Lower leg skin (tissue), 3 donors: ENCODE results near the gene PDE6B.

Experiments used
- CTCF ChIP-seq, 3 donors: fragments of 450-650 bp; IDR thresholded peaks; one replicate each; pipeline ENCODE4 v1.5.1; 2016; ENCODE audit warnings: antibody characterized with exemption in 3 of 3, mild to moderate bottlenecking in 3 of 3, moderate library complexity in 2 of 3
- POLR2A ChIP-seq, 2 donors: fragments of 450-650 bp; IDR thresholded peaks; one replicate each; pipeline ENCODE4 v1.6.1; 2016 to 2017; ENCODE audit warnings: antibody characterized with exemption in 2 of 2, mild to moderate bottlenecking in 1 of 2, moderate library complexity in 1 of 2

- TF ChIP-seq CTCF (IDR thresholded peaks at IDR 0.05) = no peak
- no peak for TF ChIP-seq POLR2A (IDR thresholded peaks at IDR 0.05)
Observed at GRCh38 chr4:608236-608635, 17.1 kb upstream of the PDE6B start.
